ENCODE data around the gene TSPAN17. TPM values are rescaled to one million over a fixed set of nuclear protein-coding genes. Genes with fewer than 3 reads are reported as not detected.

TSPAN17 gene
- total and polyA plus RNA-seq, 12 donors, result 25.8 to 106 (median 52.8) TPM

GRCh38 chr5:176621661-176622079, 25.6 kb upstream of the TSPAN17 start:
- TF ChIP-seq POLR2A (IDR thresholded peaks at IDR 0.05) (no peak), CTCF (IDR thresholded peaks at IDR 0.05) (no peak)

DNA sequence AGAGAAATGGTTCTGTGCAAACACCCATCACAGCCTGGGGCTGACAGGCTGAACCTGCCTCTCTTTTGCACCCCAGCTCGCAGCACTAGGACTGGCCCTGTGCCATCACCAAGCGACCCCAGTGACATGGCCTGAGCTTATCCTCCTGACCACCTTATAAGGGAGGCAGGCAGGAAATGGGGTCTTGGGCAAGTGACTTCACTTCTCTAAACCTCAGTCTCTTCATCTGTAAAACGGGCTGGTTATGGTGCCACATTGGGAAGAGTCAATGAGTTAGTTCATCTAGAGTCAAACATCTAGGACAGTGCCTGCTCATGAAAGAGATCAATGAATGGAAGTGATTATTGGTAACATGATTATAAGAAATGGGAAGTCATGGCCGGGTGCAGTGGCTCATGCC, 23.1 kb upstream of the TSPAN17 start:
- Histone ChIP-seq H3K27ac (no peak overlapping the region), H3K4me3 (no peak overlapping the region), H3K36me3 (replicated peaks in 1 of 2) (no peaks in the 10 kb centered on the region), H3K4me1 (replicated peaks in 1 of 2) (peaks cover 0 to 16% of the 10 kb centered on the region in 2 donors), H3K27me3 (peaks cover 23% of the 10 kb centered on the region), H3K9me3 (replicated peaks in 1 of 3) (no peaks in the 10 kb centered on the region)
- TF ChIP-seq CTCF (IDR thresholded peaks at IDR 0.05) (no peak), POLR2A (IDR thresholded peaks at IDR 0.05) (no peak)
- intact Hi-C loops (cut with DNase I), result no loop called here
- DNase-seq, result no peak
- 67 to 81% (median 75%) methylated on average over 4 of the region's 4 CpGs for WGBS, 4 donors

More at GRCh38 chr5:176621661-176622079, 25.6 kb upstream of the TSPAN17 start:
- H3K4me3 ChIP-seq, result no peak overlapping the region
- 54 to 100% (median 58%) methylated on average over 1 to 13 of the region's 13 CpGs for WGBS, 4 donors
- no peaks in the 10 kb centered on the region for H3K9me3 ChIP-seq (replicated peaks in 1 of 3)
- H3K36me3 ChIP-seq (replicated peaks in 1 of 2), result no peaks in the 10 kb centered on the region
- H3K27ac ChIP-seq, result no peak overlapping the region
- intact Hi-C loops (cut with DNase I), result no loop called here
- DNase-seq, result peak in 1 of 7 donors; percentile 80
- peaks cover 0 to 16% of the 10 kb centered on the region in 2 donors for H3K4me1 ChIP-seq (replicated peaks in 1 of 2)
- peaks cover 33% of the 10 kb centered on the region for H3K27me3 ChIP-seq

DNA sequence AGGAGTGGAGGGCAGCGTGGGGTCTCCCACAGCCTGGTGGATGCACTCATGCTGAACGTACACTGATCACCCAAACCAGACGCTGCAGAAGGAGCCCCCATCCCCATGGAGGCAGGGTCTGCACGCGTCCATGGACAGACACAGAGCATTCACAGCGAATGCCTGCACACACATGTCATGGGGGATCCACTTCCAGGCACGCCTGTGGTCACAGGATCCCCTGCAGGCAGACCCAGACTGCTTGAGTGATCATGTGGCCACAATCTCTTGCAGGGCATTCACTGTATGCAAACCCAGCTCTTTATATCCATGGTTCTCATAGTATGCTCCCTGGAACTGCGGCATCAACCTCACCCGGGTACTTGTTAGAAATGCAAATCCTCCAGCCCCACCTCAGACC, 22.3 kb upstream of the TSPAN17 start:
- TF ChIP-seq CTCF (IDR thresholded peaks at IDR 0.05), result no peak
- no peaks in the 10 kb centered on the region for H3K9me3 ChIP-seq (replicated peaks in 1 of 3)
- no peak overlapping the region for H3K27ac ChIP-seq
- WGBS, 4 donors, result 61 to 87% (median 72%) methylated on average over 7 to 9 of the region's 9 CpGs
- DNase-seq, result no peak
- peaks cover 23% of the 10 kb centered on the region for H3K27me3 ChIP-seq
- H3K4me1 ChIP-seq (replicated peaks in 1 of 2), result peaks cover 0 to 13% of the 10 kb centered on the region in 2 donors
- no peak overlapping the region for H3K4me3 ChIP-seq
- H3K36me3 ChIP-seq (replicated peaks in 1 of 2), result no peaks in the 10 kb centered on the region
- intact Hi-C loops (cut with DNase I), result no loop called here

- no peak for DNase-seq
- TF ChIP-seq CTCF (IDR thresholded peaks at IDR 0.05) (no peak), POLR2A (IDR thresholded peaks at IDR 0.05) (no peak)
- Histone ChIP-seq H3K4me3 (no peak overlapping the region), H3K4me1 (replicated peaks in 1 of 2) (peaks cover 4 to 13% of the 10 kb centered on the region in 2 donors), H3K9me3 (replicated peaks in 1 of 3) (no peaks in the 10 kb centered on the region), H3K27ac (no peak overlapping the region), H3K27me3 (peaks cover 22% of the 10 kb centered on the region), H3K36me3 (replicated peaks in 1 of 2) (no peaks in the 10 kb centered on the region)
- intact Hi-C loops (cut with DNase I), result no loop called here
- 72 to 92% (median 78%) methylated on average over 2 of the region's 2 CpGs for WGBS, 4 donors
Observed at GRCh38 chr5:176625512-176625911, 21.8 kb upstream of the TSPAN17 start.
